Measurements from ENCODE around the gene DDX28.

DNA sequence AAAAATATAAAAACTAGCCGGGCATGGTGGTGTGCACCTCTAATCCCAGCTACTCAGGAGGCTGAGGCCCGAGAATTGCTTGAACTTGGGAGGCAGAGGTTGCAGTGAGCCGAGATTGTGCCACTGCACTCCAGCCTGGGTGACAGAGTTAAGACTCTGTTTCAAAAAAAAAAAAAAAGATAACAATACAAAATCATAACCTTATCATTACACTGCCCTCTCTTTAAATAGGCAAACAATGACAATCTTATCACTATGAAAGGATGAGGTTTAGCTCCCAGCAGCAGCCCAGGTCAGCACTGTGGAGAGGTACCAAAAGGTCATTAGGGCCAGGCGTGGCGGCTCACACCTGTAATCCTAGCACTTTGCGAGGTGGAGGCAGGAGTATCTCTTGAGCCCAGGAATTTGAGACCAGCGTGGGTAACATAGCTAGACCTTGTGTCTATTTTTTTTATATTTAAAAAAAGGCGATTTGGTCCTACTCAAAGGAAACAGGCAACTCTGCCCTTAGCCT lies 3.8 kb downstream of the DDX28 start:
- TF ChIP-seq CTCF (IDR thresholded peaks at IDR 0.05; ENCODE audit: poor library complexity, severe bottlenecking) (no peak), SMC3 (conservative IDR thresholded peaks at IDR 0.05; ENCODE audit: poor library complexity) (no peak), EZH2 (IDR thresholded peaks at IDR 0.05; ENCODE audit: borderline replicate concordance, insufficient read depth, low read length, poor library complexity, severe bottlenecking) (no peak)

Measured in neural cell (in vitro differentiated cells).